ENCODE results near the gene C15orf39.

The C15orf39 gene

DNA sequence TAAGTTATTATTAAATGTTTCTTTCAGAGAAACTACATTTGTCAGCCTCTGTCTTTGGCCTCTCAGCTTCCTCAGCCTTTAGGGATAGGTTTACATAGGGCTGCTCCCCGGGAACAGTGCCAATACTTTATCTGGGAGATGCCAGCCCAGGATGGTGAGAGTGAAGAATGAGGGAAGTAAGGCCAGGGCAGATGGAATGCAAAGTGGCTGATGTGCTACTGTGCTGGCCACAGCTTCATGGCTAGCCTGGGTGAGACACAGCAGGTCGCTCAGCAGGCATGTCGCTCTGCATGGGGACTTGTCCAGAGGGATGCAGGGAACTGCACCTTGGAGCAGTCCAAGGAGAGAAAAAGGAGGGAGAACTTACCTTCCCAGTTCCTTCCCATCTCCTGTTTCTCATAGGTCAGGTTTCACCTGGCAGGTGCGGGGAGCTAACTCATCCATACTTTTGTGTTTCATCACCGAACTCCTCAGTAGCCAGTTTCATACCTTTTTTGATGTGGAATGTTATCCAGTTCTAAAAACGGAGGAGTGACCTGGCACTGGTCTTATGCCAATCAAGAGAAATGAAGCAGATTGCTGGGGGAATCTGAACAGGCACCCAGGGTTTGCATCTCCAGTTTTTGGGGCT lies 30.9 kb upstream of the C15orf39 start:
- TF ChIP-seq, protein P1, sequence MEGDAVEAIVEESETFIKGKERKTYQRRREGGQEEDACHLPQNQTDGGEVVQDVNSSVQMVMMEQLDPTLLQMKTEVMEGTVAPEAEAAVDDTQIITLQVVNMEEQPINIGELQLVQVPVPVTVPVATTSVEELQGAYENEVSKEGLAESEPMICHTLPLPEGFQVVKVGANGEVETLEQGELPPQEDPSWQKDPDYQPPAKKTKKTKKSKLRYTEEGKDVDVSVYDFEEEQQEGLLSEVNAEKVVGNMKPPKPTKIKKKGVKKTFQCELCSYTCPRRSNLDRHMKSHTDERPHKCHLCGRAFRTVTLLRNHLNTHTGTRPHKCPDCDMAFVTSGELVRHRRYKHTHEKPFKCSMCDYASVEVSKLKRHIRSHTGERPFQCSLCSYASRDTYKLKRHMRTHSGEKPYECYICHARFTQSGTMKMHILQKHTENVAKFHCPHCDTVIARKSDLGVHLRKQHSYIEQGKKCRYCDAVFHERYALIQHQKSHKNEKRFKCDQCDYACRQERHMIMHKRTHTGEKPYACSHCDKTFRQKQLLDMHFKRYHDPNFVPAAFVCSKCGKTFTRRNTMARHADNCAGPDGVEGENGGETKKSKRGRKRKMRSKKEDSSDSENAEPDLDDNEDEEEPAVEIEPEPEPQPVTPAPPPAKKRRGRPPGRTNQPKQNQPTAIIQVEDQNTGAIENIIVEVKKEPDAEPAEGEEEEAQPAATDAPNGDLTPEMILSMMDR (IDR thresholded peaks at IDR 0.05; ENCODE audit: low read depth, low read length, poor library complexity, severe bottlenecking), result no peak
- TF ChIP-seq EZH2phosphoT487 (IDR thresholded peaks at IDR 0.05; ENCODE audit: borderline replicate concordance, low read length), result no peak
- no peak overlapping the region for H3K4me3 ChIP-seq (ENCODE audit: low read length)

DNA sequence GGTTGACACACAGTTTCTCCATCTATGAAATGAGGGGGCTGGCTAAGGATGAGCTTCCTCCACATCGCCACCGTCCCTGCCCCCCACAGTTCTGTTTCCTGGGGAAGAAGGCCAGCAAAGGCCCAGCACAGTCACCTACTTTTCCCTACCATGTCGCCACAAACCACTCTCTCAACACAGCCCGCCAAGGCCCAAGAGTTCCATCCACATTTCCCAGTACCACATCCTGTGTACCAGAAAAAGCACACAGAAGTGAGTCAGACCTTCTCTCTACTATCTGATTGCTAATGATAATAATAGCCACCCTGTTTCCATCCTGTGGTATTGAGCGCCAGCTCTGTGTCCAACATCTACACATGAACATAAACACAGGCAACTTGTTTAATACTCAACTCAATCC lies 30.3 kb upstream of the C15orf39 start:
- no peaks in the 10 kb centered on the region for H3K4me1 ChIP-seq (ENCODE audit: control insufficient read depth, low read length)
- H3K4me2 ChIP-seq (ENCODE audit: low read length), result no peak overlapping the region

More for the DNA sequence above, 30.9 kb upstream of the C15orf39 start:
- no peak overlapping the region for H3K27ac ChIP-seq (ENCODE audit: low read depth, low read length)
- no peaks in the 10 kb centered on the region for H3K36me3 ChIP-seq (ENCODE audit: control insufficient read depth, low read length)
- no peaks in the 10 kb centered on the region for H3K79me2 ChIP-seq (ENCODE audit: control insufficient read depth, low read length)
- no peaks in the 10 kb centered on the region for H4K20me1 ChIP-seq (ENCODE audit: control insufficient read depth, insufficient read depth, low read depth, low read length)
- no peaks in the 10 kb centered on the region for H3K4me1 ChIP-seq (ENCODE audit: control insufficient read depth, low read length)
- H3F3A ChIP-seq (ENCODE audit: control insufficient read depth, insufficient read depth), result no peaks in the 10 kb centered on the region
- H3K27me3 ChIP-seq (ENCODE audit: control insufficient read depth, low read length), result peaks cover 28% of the 10 kb centered on the region
- H3K9me3 ChIP-seq (ENCODE audit: control insufficient read depth, insufficient read depth, low read length), result no peaks in the 10 kb centered on the region
- H3K9me2 ChIP-seq (replicated peaks; ENCODE audit: control insufficient read depth, low read length), result no peaks in the 10 kb centered on the region
- H3K4me2 ChIP-seq (ENCODE audit: low read length), result no peak overlapping the region

DNA sequence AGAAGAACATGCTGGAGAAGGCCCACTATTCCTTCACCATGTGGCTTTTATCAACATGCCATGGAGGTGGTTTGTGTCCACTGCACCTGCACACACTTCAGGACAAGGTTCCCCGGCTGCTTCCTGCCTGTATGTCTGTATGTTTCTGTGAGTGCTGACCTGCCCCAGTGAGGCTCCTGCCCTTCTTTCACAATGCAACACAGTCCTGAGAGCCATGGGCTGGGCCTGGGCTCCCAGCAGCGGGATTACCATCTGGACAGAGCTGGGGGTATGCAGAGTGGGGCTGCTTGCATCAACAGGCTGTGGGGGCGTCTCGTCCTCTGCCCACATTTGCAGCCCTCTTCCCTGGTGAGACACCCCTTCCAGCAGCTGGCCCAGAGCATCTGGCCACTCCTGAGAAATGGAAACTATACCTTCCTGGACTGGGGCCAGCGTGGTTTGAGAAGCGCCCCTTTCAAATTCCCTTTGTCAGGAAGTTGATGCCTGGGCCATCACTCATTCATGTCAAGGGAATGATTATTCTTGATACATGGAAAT lies 29.3 kb upstream of the C15orf39 start:
- Histone ChIP-seq H3K27me3 (ENCODE audit: control insufficient read depth, low read length) (peaks cover 34% of the 10 kb centered on the region), H3K9me2 (replicated peaks; ENCODE audit: control insufficient read depth, low read length) (no peaks in the 10 kb centered on the region), H3K4me3 (ENCODE audit: low read length) (no peak overlapping the region), H3K4me2 (ENCODE audit: low read length) (no peak overlapping the region), H3K79me2 (ENCODE audit: control insufficient read depth, low read length) (no peaks in the 10 kb centered on the region), H3K9me3 (ENCODE audit: control insufficient read depth, insufficient read depth, low read length) (no peaks in the 10 kb centered on the region), H3F3A (ENCODE audit: control insufficient read depth, insufficient read depth) (no peaks in the 10 kb centered on the region), H3K4me1 (ENCODE audit: control insufficient read depth, low read length) (no peaks in the 10 kb centered on the region), H3K27ac (ENCODE audit: low read depth, low read length) (no peak overlapping the region), H4K20me1 (ENCODE audit: control insufficient read depth, insufficient read depth, low read depth, low read length) (no peaks in the 10 kb centered on the region), H3K36me3 (ENCODE audit: control insufficient read depth, low read length) (no peaks in the 10 kb centered on the region)
- TF ChIP-seq, protein P1 (IDR thresholded peaks at IDR 0.05; ENCODE audit: low read depth, low read length, poor library complexity, severe bottlenecking), result no peak
- no peak for TF ChIP-seq EZH2phosphoT487 (IDR thresholded peaks at IDR 0.05; ENCODE audit: borderline replicate concordance, low read length)

More for the DNA sequence above, 30.3 kb upstream of the C15orf39 start:
- Histone ChIP-seq H3K27ac (ENCODE audit: low read depth, low read length) (no peak overlapping the region), H3K36me3 (ENCODE audit: control insufficient read depth, low read length) (no peaks in the 10 kb centered on the region), H3K27me3 (ENCODE audit: control insufficient read depth, low read length) (peaks cover 28% of the 10 kb centered on the region), H3K79me2 (ENCODE audit: control insufficient read depth, low read length) (no peaks in the 10 kb centered on the region), H4K20me1 (ENCODE audit: control insufficient read depth, insufficient read depth, low read depth, low read length) (no peaks in the 10 kb centered on the region), H3F3A (ENCODE audit: control insufficient read depth, insufficient read depth) (no peaks in the 10 kb centered on the region), H3K4me3 (ENCODE audit: low read length) (no peak overlapping the region), H3K9me3 (ENCODE audit: control insufficient read depth, insufficient read depth, low read length) (no peaks in the 10 kb centered on the region), H3K9me2 (replicated peaks; ENCODE audit: control insufficient read depth, low read length) (no peaks in the 10 kb centered on the region)
- TF ChIP-seq EZH2phosphoT487 (IDR thresholded peaks at IDR 0.05; ENCODE audit: borderline replicate concordance, low read length), result no peak
- TF ChIP-seq, protein P1 (IDR thresholded peaks at IDR 0.05; ENCODE audit: low read depth, low read length, poor library complexity, severe bottlenecking), result no peak

Measured in DOHH2 (cell line).